ENCODE data around the gene MOB2.

The MOB2 gene

GRCh38 chr11:1531449-1532013, 45.0 kb upstream of the MOB2 start:
- TF ChIP-seq CTCF (IDR thresholded peaks at IDR 0.05; ENCODE audit: low read depth, low read length) = no peak
- no peak overlapping the region for H3K4me3 ChIP-seq (replicated peaks in 1 of 2; ENCODE audit: low read depth in 2 of 2, low read length in 2 of 2)
- no peak for DNase-seq (ENCODE audit: low read depth in 2 of 2)

DNA sequence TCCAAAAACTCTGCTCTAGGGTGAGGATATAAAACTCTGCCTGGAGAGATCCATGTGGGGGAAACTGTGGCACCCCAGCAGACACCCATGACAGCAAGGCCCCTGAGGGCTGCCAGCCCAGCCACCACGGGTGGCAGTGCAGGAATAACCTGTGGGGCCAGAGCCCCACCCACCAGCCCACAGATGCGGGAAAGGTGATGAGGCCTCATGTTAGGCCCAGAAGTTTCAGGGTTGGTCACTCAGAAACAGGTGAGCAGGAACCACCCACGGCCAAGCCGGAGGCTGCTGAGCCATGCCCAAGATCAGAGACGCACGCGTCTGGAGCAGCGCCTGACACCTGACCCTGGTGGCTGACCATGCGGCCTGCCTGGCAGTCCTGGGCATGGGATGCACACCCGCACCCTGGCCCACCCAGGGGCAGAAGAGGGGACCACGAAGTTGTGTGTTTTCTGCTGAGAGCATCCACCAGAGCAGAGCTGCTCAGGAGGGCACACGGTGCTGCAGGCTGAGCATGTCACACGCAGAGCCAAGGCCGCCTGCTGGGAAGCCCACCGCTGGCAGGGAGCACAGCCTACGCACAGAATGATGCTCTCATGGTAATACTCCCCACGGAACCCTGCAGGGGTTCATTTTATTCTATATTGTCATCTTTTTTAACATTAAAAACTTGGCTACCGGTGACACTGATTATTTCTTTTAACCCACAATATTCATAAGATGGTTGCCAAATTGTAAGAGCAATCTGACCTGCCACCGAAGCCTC, 44.3 kb upstream of the MOB2 start:
- DNase-seq (ENCODE audit: low read depth in 2 of 2) = no peak
- no peak overlapping the region for H3K4me3 ChIP-seq (replicated peaks in 1 of 2; ENCODE audit: low read depth in 2 of 2, low read length in 2 of 2)
- no peak for TF ChIP-seq CTCF (IDR thresholded peaks at IDR 0.05; ENCODE audit: low read depth, low read length)

- no peak for TF ChIP-seq CTCF (IDR thresholded peaks at IDR 0.05; ENCODE audit: low read depth, low read length)
- no peak overlapping the region for H3K4me3 ChIP-seq (replicated peaks in 1 of 2; ENCODE audit: low read depth in 2 of 2, low read length in 2 of 2)
- no peak for DNase-seq (ENCODE audit: low read depth in 2 of 2)
Measured at GRCh38 chr11:1529774-1530173, 43.2 kb upstream of the MOB2 start.

GRCh38 chr11:1529286-1529685, 42.7 kb upstream of the MOB2 start:
- no peak for DNase-seq (ENCODE audit: low read depth in 2 of 2)
- no peak overlapping the region for H3K4me3 ChIP-seq (replicated peaks in 1 of 2; ENCODE audit: low read depth in 2 of 2, low read length in 2 of 2)
- no peak for TF ChIP-seq CTCF (IDR thresholded peaks at IDR 0.05; ENCODE audit: low read depth, low read length)

DNA sequence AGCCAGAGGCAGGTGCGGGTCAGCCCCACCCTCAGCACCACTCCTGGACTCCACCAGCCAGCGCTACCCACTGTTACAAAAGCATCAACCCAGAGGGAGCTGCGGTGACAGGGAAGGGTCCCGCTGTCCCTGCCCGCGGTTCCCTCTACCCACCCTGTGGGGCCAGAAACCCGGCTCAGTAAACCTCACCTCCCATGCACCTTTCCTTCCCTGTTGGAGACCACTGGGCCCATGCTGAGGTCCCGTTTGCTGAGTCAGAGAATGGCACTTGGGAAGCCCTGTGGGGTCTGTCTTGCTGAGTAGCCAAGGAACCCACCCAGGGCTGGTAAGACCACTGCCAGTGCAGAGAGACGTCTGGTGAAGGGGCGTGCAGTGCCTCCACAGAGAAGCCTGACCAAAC, 42.1 kb upstream of the MOB2 start:
- no peak for DNase-seq (ENCODE audit: low read depth in 2 of 2)
- TF ChIP-seq CTCF (IDR thresholded peaks at IDR 0.05; ENCODE audit: low read depth, low read length) = no peak
- no peak overlapping the region for H3K4me3 ChIP-seq (replicated peaks in 1 of 2; ENCODE audit: low read depth in 2 of 2, low read length in 2 of 2)

DNA sequence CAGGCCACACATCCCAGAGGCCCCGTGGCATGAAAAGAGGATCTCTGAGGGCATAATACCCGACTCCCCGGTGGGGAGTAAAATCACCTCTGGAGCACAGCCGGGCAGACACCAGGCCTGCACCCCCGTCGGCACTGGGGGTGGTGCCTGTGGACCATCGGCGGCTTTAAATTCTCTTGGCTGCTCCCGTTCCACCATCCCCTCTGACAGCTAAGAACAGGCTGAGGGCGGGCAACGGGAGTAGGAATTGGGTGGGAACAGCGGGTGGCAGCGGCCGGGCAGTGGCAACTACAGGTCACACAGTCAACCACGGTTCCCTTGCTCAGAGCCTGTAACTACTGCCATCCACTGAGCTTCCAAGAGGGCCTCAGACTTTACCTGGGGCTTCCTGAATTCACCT, 40.2 kb upstream of the MOB2 start:
- TF ChIP-seq CTCF (IDR thresholded peaks at IDR 0.05; ENCODE audit: low read depth, low read length) = no peak

More for the DNA sequence above, 40.2 kb upstream of the MOB2 start:
- no peak for DNase-seq (ENCODE audit: low read depth in 2 of 2)
- no peak overlapping the region for H3K4me3 ChIP-seq (replicated peaks in 1 of 2; ENCODE audit: low read depth in 2 of 2, low read length in 2 of 2)

All from cardiac fibroblast (primary cell).